Measurements from ENCODE around the gene TMEM121.
"Not testable (repeated sequence)": the region's sequence is repeated elsewhere in the genome, so short reads cannot be mapped to it uniquely, and the experiment has no call there.

The TMEM121 gene

DNA sequence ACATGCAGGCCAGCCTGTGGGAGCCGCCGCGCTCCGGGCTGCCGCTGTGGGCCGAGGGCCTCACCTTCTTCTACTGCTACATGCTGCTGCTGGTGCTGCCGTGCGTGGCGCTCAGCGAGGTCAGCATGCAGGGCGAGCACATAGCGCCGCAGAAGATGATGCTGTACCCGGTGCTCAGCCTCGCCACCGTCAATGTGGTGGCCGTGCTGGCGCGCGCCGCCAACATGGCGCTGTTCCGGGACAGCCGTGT lies 2.9 kb downstream of the TMEM121 start:
- DNase-seq: no peak

DNA sequence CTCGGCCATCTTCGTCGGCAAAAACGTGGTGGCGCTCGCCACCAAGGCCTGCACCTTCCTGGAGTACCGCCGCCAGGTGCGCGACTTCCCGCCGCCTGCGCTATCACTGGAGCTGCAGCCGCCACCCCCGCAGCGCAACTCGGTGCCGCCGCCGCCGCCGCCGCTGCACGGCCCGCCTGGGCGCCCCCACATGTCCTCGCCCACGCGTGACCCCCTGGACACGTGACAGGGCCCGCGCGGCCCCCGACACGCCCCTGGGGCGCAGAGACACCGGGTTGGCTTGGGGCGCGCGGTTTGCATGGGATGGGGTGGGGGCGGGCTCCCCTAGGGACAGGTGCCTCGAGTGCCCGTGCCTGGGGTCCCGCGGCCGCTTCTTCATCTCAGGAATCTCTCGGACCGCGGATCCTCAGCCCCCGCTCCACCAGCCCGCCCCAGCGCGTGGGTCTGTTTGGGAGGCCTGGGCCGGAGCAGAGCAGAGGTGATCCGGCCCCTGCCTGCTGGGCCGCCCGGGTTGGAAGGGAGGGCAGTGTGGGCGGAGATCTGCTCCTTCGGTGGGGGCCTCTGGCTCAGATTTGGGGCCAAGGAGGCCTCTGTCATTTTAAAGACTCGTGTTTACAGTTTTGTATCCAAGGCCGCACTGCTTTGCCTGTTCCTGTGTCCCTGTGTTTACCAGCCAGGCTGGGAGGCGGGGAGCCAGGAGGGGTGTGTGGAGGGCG lies 3.3 kb downstream of the TMEM121 start:
- no peak for DNase-seq

DNA sequence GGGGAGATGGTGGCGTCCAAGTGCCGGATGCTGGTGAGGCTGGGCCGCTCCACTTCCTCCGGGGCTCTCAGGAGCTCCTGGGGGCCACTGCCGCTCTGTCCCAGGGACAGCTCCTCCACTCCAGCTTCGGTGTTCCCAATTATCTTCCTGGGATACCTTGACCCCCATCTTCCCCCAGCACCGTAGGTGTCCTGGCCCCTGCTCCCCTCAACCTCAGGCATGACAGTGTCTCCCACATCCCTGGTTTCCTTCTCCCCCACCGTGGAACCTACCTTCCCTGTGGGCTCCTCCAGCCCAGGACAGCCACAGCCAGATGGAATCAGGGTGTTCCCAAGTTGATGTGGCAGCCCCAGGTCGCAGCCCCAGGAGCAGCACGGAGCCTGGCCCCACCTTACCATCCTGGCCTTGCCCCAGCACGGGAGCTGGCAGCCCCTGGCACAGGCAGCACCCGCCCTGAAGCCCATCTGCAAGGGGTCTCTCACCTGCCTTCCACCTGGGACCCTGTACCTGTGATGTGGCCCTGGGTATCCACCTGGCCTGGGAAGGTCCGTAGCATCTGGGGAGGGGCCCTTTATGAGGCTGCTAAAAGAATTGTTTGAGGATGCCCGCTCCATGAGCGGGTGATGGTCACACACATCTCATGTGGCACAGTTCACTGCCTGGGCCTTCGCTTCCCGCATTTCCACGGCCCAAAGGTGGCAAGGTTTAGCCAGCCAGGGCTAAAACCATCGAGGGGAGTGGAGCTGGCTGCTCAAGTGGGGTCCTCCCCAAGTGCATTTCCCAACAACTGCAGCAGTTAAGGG lies 4.1 kb downstream of the TMEM121 start:
- DNase-seq: no peak

DNA sequence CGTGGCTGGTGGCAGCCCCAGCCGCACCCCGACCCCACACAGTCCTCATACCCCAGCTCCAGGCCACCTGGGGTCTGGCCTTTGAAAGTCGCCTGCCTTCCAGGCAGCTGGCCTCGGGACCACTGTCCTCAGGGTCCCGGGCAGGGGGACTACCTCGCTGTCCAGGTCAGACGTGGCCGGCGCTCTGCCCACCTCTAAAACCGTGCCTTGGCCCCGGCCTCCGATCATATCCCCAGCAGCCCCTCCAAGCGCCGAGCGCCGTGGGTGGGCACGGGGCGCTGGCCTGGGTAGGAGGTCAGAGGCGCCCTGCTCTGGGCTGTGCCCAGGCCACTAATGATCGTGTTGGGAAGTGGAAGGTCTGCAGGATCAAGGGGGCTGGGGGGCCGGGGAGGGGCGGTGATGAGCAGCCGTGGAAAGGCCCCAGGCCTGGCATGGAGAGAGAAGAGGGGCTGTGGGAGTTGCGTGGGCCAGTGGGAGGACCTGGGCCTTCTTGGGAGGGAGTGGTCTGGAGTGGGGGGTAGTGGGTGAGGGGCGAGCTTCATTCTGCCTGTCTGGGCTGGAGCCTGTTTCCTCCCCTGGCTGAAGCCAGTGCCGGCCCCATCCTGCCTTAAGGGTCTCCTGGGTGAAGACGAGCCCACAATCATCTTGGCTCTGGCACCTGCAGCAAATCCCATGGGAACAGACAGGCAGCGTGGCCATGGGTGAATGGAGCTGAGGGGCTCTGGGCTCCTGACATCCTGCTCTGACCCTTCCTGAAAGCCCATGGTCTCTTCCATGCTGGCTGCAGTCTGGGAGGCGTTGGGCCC lies 4.9 kb downstream of the TMEM121 start:
- DNase-seq: no peak

DNA sequence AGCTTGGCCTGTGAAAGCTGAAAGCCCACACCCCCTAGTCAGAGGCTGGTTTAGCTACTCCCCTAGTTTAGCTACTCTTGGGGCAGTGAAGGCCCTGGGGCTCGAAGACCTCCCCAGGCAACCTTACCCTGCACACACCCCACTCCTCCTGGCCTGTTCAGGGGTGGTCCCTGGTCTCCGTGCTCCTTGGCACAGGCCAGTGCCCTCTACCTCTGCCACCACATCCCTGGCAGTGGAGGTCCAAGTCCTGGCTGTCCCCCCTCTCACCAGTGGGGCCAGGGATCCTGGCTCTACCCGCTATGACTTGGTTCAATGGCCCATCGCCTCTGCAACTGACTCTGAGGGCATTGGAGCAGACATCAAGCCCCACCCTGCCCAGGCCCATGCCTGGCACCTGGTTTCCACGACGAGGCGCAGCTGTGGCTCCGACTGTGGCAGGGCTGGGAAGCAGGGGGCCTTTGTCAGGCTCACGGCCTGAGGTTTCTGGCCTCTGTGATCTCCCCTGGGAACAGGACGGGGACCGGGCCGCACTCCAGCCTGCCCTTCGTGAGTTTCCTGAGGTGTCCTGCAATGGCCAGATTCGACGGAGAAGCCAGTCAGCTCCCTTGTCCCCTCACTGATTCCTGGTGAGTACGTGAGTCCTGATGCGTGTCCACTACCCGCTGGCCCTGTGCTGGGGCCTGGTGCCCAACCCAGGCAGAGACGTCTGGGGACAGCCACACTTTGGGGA lies 5.7 kb downstream of the TMEM121 start:
- no peak for DNase-seq

DNA sequence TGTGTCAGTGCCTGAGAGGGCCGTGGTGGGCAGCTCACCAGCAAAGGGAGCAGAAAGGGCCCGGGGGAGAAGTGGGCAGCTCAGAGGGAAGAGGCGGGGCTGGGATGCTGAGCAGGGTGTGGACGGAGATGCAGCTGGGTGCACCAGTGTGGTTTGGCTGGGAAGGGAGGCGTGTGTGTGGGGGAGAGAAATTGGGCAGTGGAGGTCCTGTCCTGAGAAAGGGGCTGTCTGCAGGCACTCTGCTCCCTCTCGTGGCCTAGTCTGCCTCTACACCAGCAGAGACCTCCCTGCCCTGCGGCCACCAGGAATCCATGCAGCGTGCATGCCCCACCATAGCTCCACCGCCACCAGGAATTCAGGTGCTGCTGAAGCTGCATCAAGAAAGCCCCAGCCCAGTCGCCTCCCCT lies 6.4 kb downstream of the TMEM121 start:
- DNase-seq: no peak

DNA sequence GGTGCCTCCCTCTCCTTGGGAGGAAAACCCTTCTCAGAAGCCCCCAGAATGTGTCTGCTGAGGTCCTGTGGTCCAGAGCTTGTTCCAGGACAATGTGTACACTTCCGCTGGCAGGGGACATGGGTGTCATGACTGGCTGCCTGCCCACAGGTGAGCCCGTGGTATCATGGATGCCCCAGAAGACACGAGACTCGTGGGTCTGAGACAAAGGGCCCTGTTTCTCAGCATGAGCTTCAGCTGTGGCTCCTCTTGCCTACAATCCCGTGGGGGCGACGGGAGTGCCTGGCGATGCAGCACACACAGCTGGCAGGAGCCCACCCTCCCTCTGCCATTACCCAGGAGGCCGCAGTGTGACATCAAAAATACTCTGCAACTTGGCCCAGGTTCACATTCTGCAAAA lies 7.0 kb downstream of the TMEM121 start:
- DNase-seq: no peak

DNA sequence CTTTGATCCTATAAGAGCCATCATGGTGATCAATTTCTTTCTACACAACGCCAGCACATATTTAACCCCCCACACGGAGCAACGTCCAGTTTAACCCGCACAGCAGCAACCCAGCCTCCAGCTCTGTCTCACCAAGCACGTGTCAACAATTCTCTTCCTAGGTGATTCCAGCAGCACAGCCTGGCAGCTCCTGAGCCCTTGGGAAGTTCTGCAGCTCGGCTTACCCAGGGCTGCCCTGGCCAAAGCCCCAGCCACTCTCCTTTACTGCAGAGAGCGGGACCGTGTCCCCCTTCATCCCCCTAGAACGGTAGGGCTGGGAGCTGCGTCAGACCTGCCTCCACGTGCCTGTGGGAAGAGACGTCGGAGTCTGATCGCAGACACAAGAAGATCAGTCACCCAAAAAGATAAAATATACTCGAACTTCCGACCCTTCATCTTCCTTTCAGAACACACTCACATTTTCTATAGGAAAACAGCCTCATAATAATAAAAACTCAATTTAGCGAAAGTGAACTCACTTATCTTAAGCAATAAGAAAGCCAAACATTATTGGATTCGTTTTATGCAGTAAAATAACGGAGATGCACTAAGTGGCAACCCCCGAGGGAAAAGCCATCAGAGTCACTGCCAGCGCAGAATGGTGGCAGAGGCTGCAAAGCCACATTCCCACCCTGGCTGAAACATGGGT lies 7.6 kb downstream of the TMEM121 start:
- DNase-seq: no peak

DNA sequence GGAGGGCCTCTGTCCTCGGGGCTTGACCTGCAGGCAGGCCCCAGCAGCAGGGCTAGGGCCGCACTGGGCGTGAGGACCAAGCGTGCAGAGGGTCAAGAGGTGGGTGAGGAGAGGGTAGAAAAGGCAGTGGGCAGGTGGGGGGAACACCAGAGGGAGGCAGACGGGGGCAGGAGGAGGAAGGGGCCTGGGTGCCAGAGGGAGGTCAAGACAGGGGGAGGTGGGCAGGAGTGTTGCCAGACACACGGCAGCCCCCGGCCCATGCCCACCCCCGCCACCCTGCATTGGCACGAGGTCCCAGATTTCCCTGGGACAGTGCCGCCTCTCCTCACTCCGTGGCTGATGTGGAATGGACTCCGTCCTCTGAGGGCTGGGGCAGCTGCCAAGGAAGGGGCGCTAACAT lies 8.2 kb downstream of the TMEM121 start:
- no peak for DNase-seq

DNA sequence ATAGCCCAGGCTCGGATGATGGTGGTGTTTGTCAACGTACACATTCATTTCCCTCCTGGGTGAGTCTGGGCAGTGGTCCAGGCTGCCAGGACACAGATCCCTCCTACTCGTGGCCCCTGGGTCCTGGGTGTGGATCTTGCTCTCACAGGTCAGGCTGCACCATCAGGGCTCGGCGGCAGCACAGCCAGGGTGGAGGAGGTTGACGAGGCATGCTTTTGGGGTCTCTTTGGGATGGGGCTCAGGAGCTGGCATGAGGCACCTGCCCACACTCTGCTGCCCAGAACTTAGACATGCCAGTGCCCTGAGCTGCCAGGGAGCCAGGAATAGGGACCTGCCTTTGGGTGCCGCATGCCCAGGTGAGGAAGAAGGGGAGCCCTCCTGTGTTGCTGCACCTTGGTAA lies 9.7 kb downstream of the TMEM121 start:
- no peak for DNase-seq

DNA sequence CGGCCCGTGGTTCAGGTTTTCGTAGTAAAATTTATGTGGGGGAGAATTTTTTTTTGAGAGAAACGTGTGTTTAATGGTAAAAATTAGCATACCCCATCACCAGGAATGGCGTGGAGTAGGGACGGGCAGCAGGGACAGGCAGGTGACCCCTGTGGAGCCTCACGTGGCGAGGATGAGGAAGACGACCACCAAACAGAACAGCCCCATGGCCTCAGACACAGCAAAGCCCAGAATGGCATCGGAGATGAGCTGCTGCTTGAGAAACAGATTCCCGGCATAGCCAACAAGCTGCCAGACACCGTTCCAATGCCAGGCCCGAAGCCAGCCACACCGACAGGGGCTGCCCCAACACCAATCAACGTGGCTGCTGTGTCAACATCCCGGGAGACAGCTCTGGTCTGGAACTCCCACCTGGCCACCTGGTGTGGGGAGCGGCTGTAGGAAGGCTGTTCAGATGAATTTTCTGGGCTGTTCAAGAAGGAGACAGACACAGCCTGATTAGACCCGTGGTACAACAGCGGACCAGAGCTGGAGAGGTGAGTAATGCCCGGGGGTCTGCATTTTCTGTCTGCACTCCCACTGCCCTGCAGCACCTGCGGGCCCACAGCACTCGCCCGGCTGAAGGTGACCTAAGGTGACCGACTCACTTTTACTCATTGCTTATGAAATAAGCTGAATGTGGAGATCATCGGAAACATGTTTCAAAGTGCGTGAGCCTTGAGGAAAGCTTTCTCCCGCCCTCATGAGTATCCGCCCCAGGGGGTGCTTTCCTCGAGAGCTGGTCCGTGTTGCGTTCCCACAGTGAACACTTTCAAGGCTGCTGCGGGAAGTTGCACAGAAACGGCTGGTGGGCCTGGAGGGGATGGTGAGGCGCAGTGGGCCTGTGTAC lies 10.6 kb downstream of the TMEM121 start:
- peak in 1 of 2 experiments; percentile 33 for DNase-seq

DNA sequence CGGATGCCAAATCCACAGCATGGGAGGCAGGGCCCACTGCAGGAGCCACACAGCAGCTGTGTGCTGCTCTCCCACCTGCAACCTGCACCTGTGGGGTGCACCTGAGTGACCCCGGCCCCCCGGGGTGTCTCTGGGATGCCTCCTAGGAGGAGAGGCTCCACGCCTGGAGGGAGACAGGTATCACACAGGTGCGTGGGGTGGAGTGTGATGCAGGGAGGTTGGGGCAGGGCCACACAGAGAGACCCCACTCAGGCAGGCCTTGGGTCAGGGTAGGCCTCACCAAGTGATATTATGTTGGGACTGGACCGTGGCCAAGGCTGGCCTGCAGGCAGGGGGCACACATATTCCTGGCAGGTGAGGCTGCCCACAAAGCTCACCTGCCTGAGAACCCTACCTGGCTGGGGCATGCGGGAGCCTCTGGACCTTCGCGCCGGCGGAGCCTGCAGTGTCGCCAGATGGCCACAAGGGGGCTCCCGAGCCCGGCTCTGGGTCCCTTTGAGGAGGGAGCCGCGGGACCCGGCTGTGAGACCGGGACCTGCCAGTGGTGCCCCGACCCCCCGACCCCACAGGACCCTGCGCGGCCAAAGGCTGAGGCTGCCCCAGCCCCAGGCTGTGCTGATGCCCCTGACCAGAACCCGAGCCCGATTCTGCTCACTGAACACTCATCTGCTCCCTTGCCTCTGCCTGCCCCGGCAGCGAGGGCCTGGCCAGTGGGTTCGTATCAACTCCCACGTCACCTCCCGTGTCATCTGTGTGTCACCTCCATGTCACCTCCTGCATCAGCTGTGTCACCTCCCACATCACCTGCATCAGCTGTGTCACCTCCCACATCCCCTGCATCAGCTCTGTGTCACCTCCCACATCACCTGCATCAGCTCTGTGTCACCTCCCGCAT lies 11.4 kb downstream of the TMEM121 start:
- no peak for DNase-seq

DNA sequence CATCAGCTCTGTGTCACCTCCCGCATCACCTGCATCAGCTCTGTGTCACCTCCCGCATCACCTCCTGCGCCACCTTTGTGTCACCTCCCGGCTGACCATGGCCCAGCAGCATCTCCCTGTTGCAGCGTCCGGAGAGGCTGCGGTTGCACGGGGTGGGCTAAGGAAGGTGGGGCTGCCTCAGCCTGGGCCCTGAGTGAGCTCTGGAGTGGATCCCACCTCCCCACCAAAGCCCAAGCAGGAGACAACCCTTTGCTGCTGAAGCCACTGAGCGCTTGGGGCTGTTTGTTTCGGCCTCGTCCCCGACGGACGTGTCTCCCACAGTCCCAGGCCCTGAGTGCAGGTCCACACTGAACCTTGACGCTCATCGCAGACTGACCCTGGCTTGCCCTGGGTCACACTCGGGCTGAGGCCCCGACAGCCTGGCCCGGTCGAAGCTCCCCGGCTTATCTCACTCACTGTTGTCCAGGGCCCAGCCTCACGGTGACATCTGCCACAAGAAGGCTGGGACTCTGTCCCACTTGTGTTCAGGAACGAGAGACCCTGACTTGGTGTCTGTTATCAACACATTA lies 12.2 kb downstream of the TMEM121 start:
- DNase-seq: no peak

DNA sequence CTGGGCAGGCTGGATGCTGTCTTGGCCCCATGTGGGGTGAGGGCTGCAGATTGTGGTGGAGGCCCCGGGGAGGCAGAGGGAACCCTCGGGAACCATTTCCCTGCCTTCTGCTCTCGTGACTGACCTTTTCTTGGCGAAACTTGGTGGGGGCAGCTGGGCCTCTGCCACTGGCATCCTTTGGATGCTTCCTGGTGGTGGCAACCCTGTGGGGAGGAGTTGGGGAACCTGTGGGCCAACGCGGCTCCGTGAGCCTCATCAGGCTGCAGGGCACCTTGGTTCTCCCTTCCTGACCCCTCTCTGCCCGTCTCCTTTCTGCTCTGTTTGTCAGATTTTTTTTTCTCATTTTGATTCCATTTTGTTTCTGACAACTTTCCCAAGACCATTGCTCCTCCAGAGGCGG lies 14.4 kb downstream of the TMEM121 start:
- DNase-seq: no peak

DNA sequence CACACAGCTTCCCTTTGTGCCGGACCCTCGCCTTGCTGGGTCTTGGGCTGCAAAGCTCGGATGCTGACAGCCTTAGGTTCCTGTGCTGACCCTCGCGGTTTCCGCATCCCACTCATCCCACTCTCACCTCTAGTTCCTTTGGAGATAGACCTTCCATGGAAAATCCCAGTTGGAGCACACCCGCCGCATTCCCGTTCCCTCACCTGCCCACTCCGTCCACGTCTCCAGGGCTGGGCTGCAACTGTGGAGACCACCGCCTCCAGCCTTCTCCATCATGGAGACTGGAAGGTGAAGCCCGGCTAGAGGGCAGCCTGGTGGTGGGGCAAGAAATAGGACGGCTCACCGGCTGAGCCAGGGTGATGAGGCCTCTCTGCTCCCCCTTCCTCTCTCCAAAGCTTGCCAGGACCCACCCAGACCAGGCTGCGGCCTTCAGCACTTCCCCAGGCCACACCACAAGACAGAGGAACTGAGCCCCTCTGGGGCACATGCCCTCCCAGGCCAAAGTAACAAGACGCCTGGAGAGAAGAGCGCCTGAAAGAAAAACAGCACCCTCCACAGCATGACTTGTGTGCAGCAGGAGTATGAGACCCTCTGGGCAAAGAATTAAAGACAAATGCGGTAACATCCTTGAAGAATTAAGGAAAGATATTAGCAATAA lies 15.0 kb downstream of the TMEM121 start:
- no peak for DNase-seq

DNA sequence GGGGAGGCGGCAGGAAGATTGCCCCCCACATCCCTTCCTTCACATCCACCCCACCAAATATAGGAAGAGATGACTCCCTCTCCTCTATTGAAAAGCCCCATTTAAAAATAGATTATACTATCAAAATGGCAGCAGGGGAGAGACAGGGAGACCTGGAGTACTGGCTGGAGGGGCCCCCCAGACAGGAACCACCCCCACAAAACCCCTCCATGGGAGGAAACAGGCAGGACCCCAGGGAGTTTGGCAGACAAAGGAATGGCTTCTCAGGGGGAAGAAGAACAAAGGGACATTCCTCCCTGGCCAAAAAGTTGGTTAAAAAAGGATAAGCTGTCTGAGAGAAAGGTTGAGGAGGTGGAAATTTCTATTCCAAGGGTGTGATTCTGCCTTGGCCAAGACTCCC lies 19.3 kb downstream of the TMEM121 start:
- DNase-seq: not testable (repeated sequence)

DNA sequence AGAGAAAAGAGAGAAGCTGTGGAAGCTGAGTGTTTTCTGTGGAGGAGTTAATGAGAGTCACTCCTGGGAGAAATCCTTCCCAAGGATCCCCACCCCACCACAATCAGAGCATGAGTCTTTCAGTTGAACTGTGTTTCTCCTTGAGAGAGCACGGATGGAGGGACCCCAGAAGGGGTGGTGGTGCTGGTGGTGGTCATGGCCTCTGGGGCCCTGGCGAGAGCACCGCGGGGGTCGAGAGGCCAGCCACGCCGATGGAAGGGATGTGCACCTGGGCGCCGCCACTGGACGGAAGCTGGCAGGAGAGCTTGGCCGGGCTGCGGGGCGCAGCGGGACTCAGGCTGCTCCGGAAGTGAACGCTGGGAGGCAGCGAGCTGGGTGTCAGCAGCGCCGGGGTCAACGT lies 20.0 kb downstream of the TMEM121 start:
- DNase-seq: not testable (repeated sequence)

DNA sequence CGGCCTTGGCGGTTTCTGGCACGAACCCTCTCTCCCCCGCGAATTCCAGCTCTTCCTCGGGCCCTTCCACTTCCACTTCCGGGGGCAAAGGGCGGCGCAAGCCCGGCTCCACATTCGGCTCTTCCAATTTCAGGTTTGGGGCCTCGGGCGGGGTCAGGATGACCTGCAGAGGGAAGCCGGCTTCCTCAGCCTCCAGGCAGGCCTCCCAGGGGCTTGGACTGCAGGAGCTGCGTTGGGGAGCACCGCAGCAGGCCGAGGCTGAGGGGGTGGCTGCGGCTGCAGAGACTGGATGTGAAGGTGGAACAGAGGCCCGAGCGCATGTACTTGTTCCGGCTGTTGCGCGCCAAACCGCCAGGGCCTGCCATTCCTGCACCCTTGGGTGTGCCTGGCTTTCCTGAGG lies 20.7 kb downstream of the TMEM121 start:
- DNase-seq: not testable (repeated sequence)

DNA sequence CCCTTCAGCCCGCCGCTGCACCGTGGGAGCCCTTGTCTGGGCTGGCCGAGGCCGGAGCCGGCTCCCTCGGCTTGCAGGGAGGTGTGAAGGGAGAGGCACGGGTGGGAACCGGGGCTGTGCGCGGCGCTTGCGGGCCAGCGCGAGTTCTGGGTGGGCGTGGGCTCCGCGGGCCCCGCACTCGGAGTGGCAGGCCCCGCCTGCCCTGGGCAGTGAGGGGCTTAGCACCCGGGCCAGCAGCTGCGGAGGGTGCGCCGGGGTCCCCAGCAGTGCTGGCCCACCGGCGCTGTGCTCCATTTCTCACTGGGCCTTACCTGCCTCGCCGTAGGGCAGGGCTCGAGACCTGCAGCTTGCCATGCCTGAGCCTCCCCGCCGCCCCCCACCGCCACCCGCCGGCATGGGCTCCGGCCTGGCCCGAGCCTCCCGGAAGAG lies 21.4 kb downstream of the TMEM121 start:
- DNase-seq: no peak

DNA sequence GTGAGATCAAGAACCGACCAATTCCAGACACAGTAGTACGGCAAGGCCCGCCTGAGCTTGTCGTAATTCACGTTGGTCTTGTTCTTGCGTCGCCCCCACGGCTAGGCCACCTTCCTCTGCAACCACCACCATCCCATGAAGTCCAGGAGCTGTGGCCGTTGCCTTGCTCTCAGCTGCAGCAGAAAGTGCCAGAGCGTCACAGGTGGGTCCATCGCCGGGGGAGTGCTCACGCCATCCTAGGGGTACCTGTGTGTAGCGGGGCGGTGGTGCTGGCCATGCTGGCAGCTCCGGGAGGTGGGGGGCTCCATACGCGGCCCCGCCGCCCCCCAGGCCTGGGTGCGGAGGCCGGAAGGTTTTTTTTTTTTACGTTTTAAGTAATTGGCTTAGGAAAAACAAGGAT lies 23.1 kb downstream of the TMEM121 start:
- DNase-seq: no peak
